B cell (primary cell): ENCODE results near the gene DERA. TPM values are rescaled to one million over a fixed set of nuclear protein-coding genes. Genes with fewer than 3 reads are reported as not detected.

Experiments
- ATAC-seq: fragments of 200-7000 bp; cut with Tn5 transposase; one replicate; pipeline ENCODE4 v1.10.0; 2021; ENCODE audit warnings: low read depth, mild to moderate bottlenecking, moderate number of reproducible peaks, moderate library complexity
- CTCF ChIA-PET: fragments of 350-600 bp; sonication (Branson Sonifier 250); formaldehyde crosslinking; loops from one replicate; lab custom pipeline; 2021; ENCODE audit warnings: antibody characterized with exemption, inconsistent platforms; lab: Charles Lee
- POLR2A ChIA-PET: fragments of 350-600 bp; sonication (Branson Sonifier 250); formaldehyde crosslinking; loops from one replicate; lab custom pipeline; 2021; ENCODE audit warnings: antibody characterized with exemption; lab: Charles Lee
- DNase-seq: peaks from one replicate; pipeline ENCODE4 v3.0.0; 2013
- H2AFZ ChIP-seq: 2 replicates; pipeline ENCODE4 v1.6.1; 2012; ENCODE audit warnings: mild to moderate bottlenecking, low read depth, low read length; ENCODE audit not compliant: insufficient read depth, poor library complexity, severe bottlenecking
- H3K27ac ChIP-seq, 2 donors: 1 replicate in 1 of 2; 2 replicates in 1 of 2; pipeline ENCODE4 v1.5.1; 2012 to 2013; ENCODE audit warnings: low read length in 2 of 2, mild to moderate bottlenecking in 2 of 2, moderate library complexity in 1 of 2
- H3K27me3 ChIP-seq, 4 experiments: fragments of 200-600 bp in 1 of 4; sonication (generic) in 1 of 4; replicated peaks in 1 of 4; 1 replicate in 2 of 4; 2 replicates in 2 of 4; pipeline versions ENCODE4 v1.6.1 to v1.7.0; 2013 to 2016; ENCODE audit warnings: low read length in 3 of 4, mild to moderate bottlenecking in 2 of 4, mixed read lengths in 1 of 4, moderate library complexity in 1 of 4; ENCODE audit not compliant: insufficient read depth in 4 of 4, control insufficient read depth in 3 of 4; ENCODE audit errors: control extremely low read depth in 1 of 4
- H3K36me3 ChIP-seq, 2 experiments: replicated peaks in 1 of 2; 1 replicate in 1 of 2; 2 replicates in 1 of 2; pipeline versions ENCODE4 v1.6.1 to v1.7.1; 2013; ENCODE audit warnings: low read length in 1 of 2; ENCODE audit not compliant: insufficient read depth in 2 of 2, control insufficient read depth in 1 of 2; ENCODE audit errors: control extremely low read depth in 1 of 2, extremely low read depth in 1 of 2
- H3K4me1 ChIP-seq, 2 donors: fragments of 200-600 bp in 1 of 2; sonication (generic) in 1 of 2; 1 replicate in 1 of 2; 2 replicates in 1 of 2; pipeline versions ENCODE4 v1.5.1 to v1.6.1; 2013 to 2017; ENCODE audit warnings: low read length in 2 of 2; ENCODE audit not compliant: control insufficient read depth in 2 of 2, insufficient read depth in 2 of 2
- H3K4me2 ChIP-seq: replicated peaks from 2 replicates; pipeline ENCODE3; 2012; ENCODE audit warnings: mild to moderate bottlenecking, low read depth, low read length; ENCODE audit not compliant: poor library complexity, severe bottlenecking
- H3K4me3 ChIP-seq, 5 experiments: fragments of 200-600 bp in 1 of 5; sonication (generic) in 1 of 5; 1 replicate in 3 of 5; 2 replicates in 2 of 5; pipeline versions ENCODE4 v1.5.1 to v1.7.0; 2011 to 2016; ENCODE audit warnings: low read length in 4 of 5, mild to moderate bottlenecking in 4 of 5, low read depth in 2 of 5, control low read depth in 1 of 5, moderate library complexity in 1 of 5; ENCODE audit not compliant: insufficient read depth in 1 of 5; ENCODE audit errors: control extremely low read depth in 1 of 5, extremely low read depth in 1 of 5
- H3K79me2 ChIP-seq: fragments of 200-600 bp; sonication (generic); one replicate; pipeline ENCODE4 v1.6.0; 2016; ENCODE audit warnings: low read length; ENCODE audit not compliant: control insufficient read depth, insufficient read depth
- H3K9ac ChIP-seq: fragments of 200-600 bp; sonication (generic); 2 replicates; pipeline ENCODE4 v1.6.1; 2017; ENCODE audit warnings: mild to moderate bottlenecking, low read length, moderate library complexity
- H3K9me3 ChIP-seq, 3 donors: one replicate each; pipeline versions ENCODE4 v1.6.1 to v1.7.1; 2013; ENCODE audit warnings: low read length in 2 of 3; ENCODE audit not compliant: control insufficient read depth in 2 of 3, insufficient read depth in 1 of 3; ENCODE audit errors: control extremely low read depth in 1 of 3
- H4K20me1 ChIP-seq: 2 replicates; pipeline ENCODE4 v1.6.0; 2012; ENCODE audit warnings: mild to moderate bottlenecking, low read length; ENCODE audit not compliant: insufficient read depth, control insufficient read depth, poor library complexity, severe bottlenecking
- H3K27ac Mint-ChIP-seq: one replicate; pipeline ENCODE4 v1.8.0; 2021; ENCODE audit warnings: mixed read lengths
- H3K27me3 Mint-ChIP-seq: one replicate; pipeline ENCODE4 v1.8.0; 2021; ENCODE audit warnings: mixed read lengths
- H3K4me1 Mint-ChIP-seq: one replicate; pipeline ENCODE4 v1.8.0; 2021; ENCODE audit warnings: mixed read lengths
- H3K4me3 Mint-ChIP-seq: one replicate; pipeline ENCODE4 v1.8.0; 2021; ENCODE audit warnings: mixed read lengths
- H3K9me3 Mint-ChIP-seq: one replicate; pipeline ENCODE4 v1.8.0; 2022; ENCODE audit warnings: mixed read lengths; ENCODE audit not compliant: insufficient read depth
- EZH2 ChIP-seq: IDR thresholded peaks from 2 replicates; pipeline ENCODE4 v1.6.1; 2012; ENCODE audit warnings: borderline replicate concordance, low read depth, mild to moderate bottlenecking, moderate library complexity, low read length; ENCODE audit not compliant: insufficient read depth, poor library complexity, severe bottlenecking
- WGBS: methylation state at CpG from one replicate; pipeline ENCODE4 v1.1.5; 2013; ENCODE audit warnings: missing lambda C conversion rate; ENCODE audit not compliant: insufficient coverage; 5-methylcytosine and 5-hydroxymethylcytosine counted together
- intact Hi-C: fragments of 100-400 bp; cut with micrococcal nuclease; formaldehyde crosslinking; loops from one replicate; pipeline ENCODE4 v1.10.0; 2022
- polyA plus RNA-seq: library from polyadenylated mRNA; depleted of rRNA; stranded (reverse); fragments of >200 nt; gene quantifications from 2 replicates; pipeline ENCODE4 v1.2.3, GENCODE V29; 2012
- total RNA-seq, 2 donors: library from RNA; stranded (reverse); fragments of 120-200 nt in 1 of 2; gene quantifications; 1 replicate in 1 of 2; 2 replicates in 1 of 2; pipeline versions ENCODE4 v1.2.3 to v1.2.4, GENCODE V29; 2013 to 2022
- TF ChIP-seq, protein P1 (sequence below): fragments of 200-600 bp; IDR thresholded peaks from one replicate; pipeline ENCODE4 v1.8.0; 2022; ENCODE audit warnings: antibody characterized with exemption, mild to moderate bottlenecking

DERA gene
- total and polyA plus RNA-seq, 2 donors (not counting 1 experiment from before 2014, with no cell fraction given), result 9.4 to 20.5 TPM

DNA sequence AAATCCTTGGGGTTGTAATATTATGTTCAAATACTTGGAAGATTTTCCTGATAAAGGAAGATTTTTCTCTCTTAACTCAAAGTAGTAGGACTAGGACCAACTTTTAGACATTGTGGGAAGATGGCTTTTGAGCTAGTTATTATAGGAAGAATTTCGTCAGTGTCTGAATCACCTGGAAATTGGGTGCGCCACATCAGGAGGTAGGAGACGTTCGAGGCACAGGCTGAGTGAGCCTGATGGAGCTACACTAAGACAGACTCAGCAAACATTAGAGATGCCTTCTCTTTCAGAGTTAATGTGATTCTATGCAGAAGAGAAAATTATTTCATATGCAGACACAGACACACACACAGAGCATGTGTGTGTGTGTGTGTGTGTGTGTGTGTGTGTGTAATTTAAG lies 84.7 kb downstream of the DERA start:
- DNase-seq (no peak), ATAC-seq (no peak)
- H3K4me1 Mint-ChIP-seq, result no peaks in the 10 kb centered on the region
- peaks cover under 1 to 13% of the 10 kb centered on the region in 2 experiments for H3K36me3 ChIP-seq
- TF ChIP-seq, protein P1, sequence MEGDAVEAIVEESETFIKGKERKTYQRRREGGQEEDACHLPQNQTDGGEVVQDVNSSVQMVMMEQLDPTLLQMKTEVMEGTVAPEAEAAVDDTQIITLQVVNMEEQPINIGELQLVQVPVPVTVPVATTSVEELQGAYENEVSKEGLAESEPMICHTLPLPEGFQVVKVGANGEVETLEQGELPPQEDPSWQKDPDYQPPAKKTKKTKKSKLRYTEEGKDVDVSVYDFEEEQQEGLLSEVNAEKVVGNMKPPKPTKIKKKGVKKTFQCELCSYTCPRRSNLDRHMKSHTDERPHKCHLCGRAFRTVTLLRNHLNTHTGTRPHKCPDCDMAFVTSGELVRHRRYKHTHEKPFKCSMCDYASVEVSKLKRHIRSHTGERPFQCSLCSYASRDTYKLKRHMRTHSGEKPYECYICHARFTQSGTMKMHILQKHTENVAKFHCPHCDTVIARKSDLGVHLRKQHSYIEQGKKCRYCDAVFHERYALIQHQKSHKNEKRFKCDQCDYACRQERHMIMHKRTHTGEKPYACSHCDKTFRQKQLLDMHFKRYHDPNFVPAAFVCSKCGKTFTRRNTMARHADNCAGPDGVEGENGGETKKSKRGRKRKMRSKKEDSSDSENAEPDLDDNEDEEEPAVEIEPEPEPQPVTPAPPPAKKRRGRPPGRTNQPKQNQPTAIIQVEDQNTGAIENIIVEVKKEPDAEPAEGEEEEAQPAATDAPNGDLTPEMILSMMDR, result no peak
- no peak for TF ChIP-seq EZH2
- H4K20me1 ChIP-seq, result no peaks in the 10 kb centered on the region
- POLR2A ChIA-PET, result no interaction called here
- H3K4me1 ChIP-seq, result no peaks in the 10 kb centered on the region
- no peak overlapping the region for H3K27ac Mint-ChIP-seq
- H3K9me3 Mint-ChIP-seq, result no peaks in the 10 kb centered on the region
- intact Hi-C loops, result no loop called here
- H3K79me2 ChIP-seq, result no peaks in the 10 kb centered on the region
- no peaks in the 10 kb centered on the region for H3K27me3 Mint-ChIP-seq
- no peaks in the 10 kb centered on the region for H3K9me3 ChIP-seq
- CTCF ChIA-PET, result no interaction called here
- no peak overlapping the region for H3K4me3 ChIP-seq
- no peak overlapping the region for H3K9ac ChIP-seq
- no peak overlapping the region for H3K4me2 ChIP-seq
- WGBS, result 100% methylated on average over 2 of the region's 4 CpGs
- no peak overlapping the region for H3K27ac ChIP-seq
- no peak overlapping the region for H3K4me3 Mint-ChIP-seq
- H3K27me3 ChIP-seq, result no peaks in the 10 kb centered on the region
- H2AFZ ChIP-seq, result no peak overlapping the region

DNA sequence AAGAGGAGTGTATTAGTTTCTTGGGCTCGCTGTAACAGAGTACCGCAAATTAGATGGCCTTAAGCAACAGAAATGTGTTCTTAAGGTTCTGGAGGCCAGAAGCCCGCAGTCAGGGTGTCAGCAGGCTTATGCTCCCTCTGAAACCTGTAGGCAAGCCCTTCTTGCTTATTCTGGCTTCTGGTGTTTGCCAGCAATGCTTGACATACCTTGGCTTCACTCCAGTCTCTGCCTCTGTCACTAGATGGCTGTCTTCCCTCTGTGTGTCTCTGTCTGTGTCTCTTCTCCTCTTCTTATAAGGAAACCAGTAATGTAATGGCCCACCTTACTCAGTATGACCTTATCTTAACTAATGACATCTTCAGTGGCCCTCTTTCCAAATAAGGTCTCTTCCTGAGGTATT lies 85.1 kb downstream of the DERA start:
- no peak overlapping the region for H3K4me2 ChIP-seq
- Mint-ChIP-seq H3K4me3 (no peak overlapping the region), H3K4me1 (no peaks in the 10 kb centered on the region), H3K27me3 (no peaks in the 10 kb centered on the region), H3K27ac (no peak overlapping the region), H3K9me3 (no peaks in the 10 kb centered on the region)
- POLR2A ChIA-PET, result no interaction called here
- H3K79me2 ChIP-seq, result no peaks in the 10 kb centered on the region
- no peak overlapping the region for H2AFZ ChIP-seq
- CTCF ChIA-PET, result no interaction called here
- peaks cover 2 to 13% of the 10 kb centered on the region in 2 experiments for H3K36me3 ChIP-seq
- no peaks in the 10 kb centered on the region for H3K4me1 ChIP-seq
- H3K9me3 ChIP-seq, result no peaks in the 10 kb centered on the region
- intact Hi-C loops, result no loop called here
- no peaks in the 10 kb centered on the region for H4K20me1 ChIP-seq
- no peak overlapping the region for H3K4me3 ChIP-seq
- H3K27me3 ChIP-seq, result no peaks in the 10 kb centered on the region
- no peak overlapping the region for H3K27ac ChIP-seq
- ATAC-seq (no peak), DNase-seq (no peak)
- 95% methylated on average over 3 of the region's 3 CpGs for WGBS
- TF ChIP-seq EZH2, result no peak
- TF ChIP-seq, protein P1, result no peak
- H3K9ac ChIP-seq, result no peak overlapping the region
